Memory B cell (primary cell): ENCODE measurements around the gene ATXN7L1.

ENCODE experiments used
- ATAC-seq: fragments of 150-1000 bp; cut with Tn5 transposase; 2 replicates; pipeline ENCODE4 v1.10.0; 2021; ENCODE audit warnings: low read depth, mild to moderate bottlenecking, moderate library complexity
- DNase-seq, 2 donors: peaks; one replicate each; pipeline ENCODE4 v3.0.0; 2022; ENCODE audit warnings: low spot score in 2 of 2
- H3K27ac Mint-ChIP-seq: one replicate; pipeline ENCODE4 v1.8.0; 2022; ENCODE audit warnings: mild to moderate bottlenecking, moderate library complexity, mixed read lengths
- H3K27me3 Mint-ChIP-seq: one replicate; pipeline ENCODE4 v1.8.0; 2022; ENCODE audit warnings: mixed read lengths
- H3K36me3 Mint-ChIP-seq: one replicate; pipeline ENCODE4 v1.8.0; 2022; ENCODE audit warnings: mild to moderate bottlenecking, mixed read lengths
- H3K4me1 Mint-ChIP-seq: one replicate; pipeline ENCODE4 v1.8.0; 2022; ENCODE audit warnings: mixed read lengths
- H3K4me3 Mint-ChIP-seq: one replicate; pipeline ENCODE4 v1.8.0; 2022; ENCODE audit warnings: mild to moderate bottlenecking, moderate library complexity, mixed read lengths
- H3K9me3 Mint-ChIP-seq: one replicate; pipeline ENCODE4 v1.8.0; 2022; ENCODE audit warnings: mixed read lengths

Gene ATXN7L1

GRCh38 chr7:105881439-105881838 is 5.0 kb upstream of the ATXN7L1 start:
- Mint-ChIP-seq H3K4me3 (no peak overlapping the region), H3K27me3 (no peaks in the 10 kb centered on the region), H3K27ac (peak overlapping the region; percentile 35), H3K36me3 (no peaks in the 10 kb centered on the region), H3K4me1 (peaks cover 3% of the 10 kb centered on the region), H3K9me3 (no peaks in the 10 kb centered on the region)
- ATAC-seq = no peak
- DNase-seq = no peak

- no peak for ATAC-seq
- Mint-ChIP-seq H3K9me3 (no peaks in the 10 kb centered on the region), H3K36me3 (no peaks in the 10 kb centered on the region), H3K4me3 (no peak overlapping the region), H3K27ac (no peak overlapping the region), H3K27me3 (no peaks in the 10 kb centered on the region), H3K4me1 (peaks cover 3% of the 10 kb centered on the region)
- DNase-seq = no peak
Observed at GRCh38 chr7:105880571-105881330, 4.4 kb upstream of the ATXN7L1 start.

DNA sequence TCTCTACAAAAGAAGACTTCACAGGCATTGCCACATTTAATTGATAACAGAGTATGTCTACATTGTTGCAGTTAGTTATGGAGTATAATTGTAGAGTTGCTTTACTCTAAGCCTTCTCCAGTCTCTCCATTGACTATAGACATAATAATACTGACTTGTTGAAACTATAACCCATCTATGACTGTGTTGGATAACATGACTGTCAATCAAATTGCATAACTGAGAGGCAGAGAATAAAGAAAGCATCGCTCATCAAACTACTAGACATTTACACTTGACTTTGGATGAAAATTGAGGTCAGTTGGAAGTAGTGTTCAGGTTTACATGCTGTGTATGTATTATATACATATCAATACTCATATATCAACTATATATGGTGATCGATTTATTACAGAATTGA is 3.4 kb upstream of the ATXN7L1 start:
- H3K4me1 Mint-ChIP-seq = peaks cover 3% of the 10 kb centered on the region
- no peaks in the 10 kb centered on the region for H3K27me3 Mint-ChIP-seq

GRCh38 chr7:105878746-105879605 is 2.6 kb upstream of the ATXN7L1 start:
- ATAC-seq (no peak), DNase-seq (no peak)
- Mint-ChIP-seq H3K9me3 (no peaks in the 10 kb centered on the region), H3K4me1 (peaks cover 3% of the 10 kb centered on the region), H3K36me3 (no peaks in the 10 kb centered on the region), H3K27ac (no peak overlapping the region), H3K4me3 (no peak overlapping the region), H3K27me3 (no peaks in the 10 kb centered on the region)

More for the DNA sequence above, 3.4 kb upstream of the ATXN7L1 start:
- no peak for ATAC-seq
- Mint-ChIP-seq H3K36me3 (no peaks in the 10 kb centered on the region), H3K4me3 (no peak overlapping the region), H3K27ac (no peak overlapping the region), H3K9me3 (no peaks in the 10 kb centered on the region)
- no peak for DNase-seq

DNA sequence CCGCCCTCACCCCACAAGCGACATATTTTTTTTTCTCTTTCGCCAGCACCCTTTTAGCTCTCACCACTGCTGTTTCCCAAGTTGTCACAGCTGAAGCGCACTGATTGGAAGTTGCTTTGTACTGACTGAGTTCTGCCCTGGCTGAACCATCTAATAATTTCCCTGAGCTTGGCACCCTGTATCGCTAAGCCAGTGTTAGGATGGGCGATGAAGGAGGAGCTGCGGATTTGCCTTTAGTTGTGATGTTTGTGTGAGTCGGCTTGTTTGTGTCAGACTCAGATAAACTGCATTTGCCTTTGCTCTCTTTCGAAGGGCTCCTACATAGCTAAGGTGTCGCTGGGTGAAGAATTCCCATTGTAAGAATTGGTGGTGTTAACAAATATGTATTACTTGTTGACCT is 1.3 kb upstream of the ATXN7L1 start:
- ATAC-seq (no peak), DNase-seq (no peak)
- Mint-ChIP-seq H3K4me3 (peak overlapping the region; percentile 84), H3K27ac (no peak overlapping the region), H3K4me1 (peaks cover 3% of the 10 kb centered on the region), H3K36me3 (no peaks in the 10 kb centered on the region), H3K27me3 (no peaks in the 10 kb centered on the region), H3K9me3 (no peaks in the 10 kb centered on the region)

- ATAC-seq (no peak), DNase-seq (peak in 1 of 2 donors; percentile 22)
- H3K36me3 Mint-ChIP-seq = no peaks in the 10 kb centered on the region
- H3K27ac Mint-ChIP-seq = no peak overlapping the region
- H3K4me3 Mint-ChIP-seq = peak overlapping the region; percentile 84
- H3K9me3 Mint-ChIP-seq = no peaks in the 10 kb centered on the region
- H3K27me3 Mint-ChIP-seq = no peaks in the 10 kb centered on the region
- H3K4me1 Mint-ChIP-seq = peaks cover 3% of the 10 kb centered on the region
Observed at GRCh38 chr7:105876964-105877601, 684 bp upstream of the ATXN7L1 start.

GRCh38 chr7:105875505-105875904 is 894 bp downstream of the ATXN7L1 start:
- Mint-ChIP-seq H3K4me1 (peaks cover 3% of the 10 kb centered on the region), H3K36me3 (no peaks in the 10 kb centered on the region), H3K4me3 (peak overlapping the region; percentile 94), H3K27ac (no peak overlapping the region), H3K27me3 (no peaks in the 10 kb centered on the region), H3K9me3 (no peaks in the 10 kb centered on the region)
- DNase-seq (no peak), ATAC-seq (no peak)

- H3K4me1 Mint-ChIP-seq = peaks cover 3% of the 10 kb centered on the region
- no peak overlapping the region for H3K27ac Mint-ChIP-seq
- H3K36me3 Mint-ChIP-seq = no peaks in the 10 kb centered on the region
- H3K4me3 Mint-ChIP-seq = no peak overlapping the region
- peaks cover under 1% of the 10 kb centered on the region for H3K27me3 Mint-ChIP-seq
- no peaks in the 10 kb centered on the region for H3K9me3 Mint-ChIP-seq
- DNase-seq (no peak), ATAC-seq (no peak)
Observed at GRCh38 chr7:105874055-105874454, 2.3 kb downstream of the ATXN7L1 start.

GRCh38 chr7:105872491-105872890 is 3.9 kb downstream of the ATXN7L1 start:
- no peak for DNase-seq

DNA sequence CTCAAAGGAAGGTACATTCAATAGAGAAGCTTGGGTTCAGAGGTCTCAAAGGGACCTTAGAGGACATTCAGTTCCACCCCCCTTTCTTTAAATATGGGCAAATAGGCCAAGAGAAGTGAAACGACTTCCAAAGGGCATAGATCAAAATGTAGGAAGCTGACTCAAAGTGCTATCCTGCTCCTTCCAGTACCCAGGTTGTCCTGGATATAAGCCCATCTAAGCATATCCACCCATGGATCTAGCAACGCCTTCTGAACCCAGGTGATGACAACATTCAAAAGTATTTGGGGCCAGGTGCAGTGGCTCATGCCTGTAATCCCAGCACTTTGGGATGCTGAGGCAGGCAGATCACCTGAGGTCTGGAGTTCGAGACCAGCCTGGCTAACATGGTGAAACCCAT is 5.3 kb downstream of the ATXN7L1 start:
- DNase-seq (no peak), ATAC-seq (no peak)
- no peaks in the 10 kb centered on the region for H3K36me3 Mint-ChIP-seq
- H3K9me3 Mint-ChIP-seq = no peaks in the 10 kb centered on the region
- no peaks in the 10 kb centered on the region for H3K4me1 Mint-ChIP-seq
- H3K27ac Mint-ChIP-seq = no peak overlapping the region
- H3K27me3 Mint-ChIP-seq = peaks cover 2% of the 10 kb centered on the region
- no peak overlapping the region for H3K4me3 Mint-ChIP-seq

More at GRCh38 chr7:105872491-105872890, 3.9 kb downstream of the ATXN7L1 start:
- Mint-ChIP-seq H3K36me3 (no peaks in the 10 kb centered on the region), H3K27ac (no peak overlapping the region), H3K9me3 (no peaks in the 10 kb centered on the region), H3K4me3 (no peak overlapping the region), H3K4me1 (no peaks in the 10 kb centered on the region), H3K27me3 (peaks cover 2% of the 10 kb centered on the region)
- no peak for ATAC-seq

DNA sequence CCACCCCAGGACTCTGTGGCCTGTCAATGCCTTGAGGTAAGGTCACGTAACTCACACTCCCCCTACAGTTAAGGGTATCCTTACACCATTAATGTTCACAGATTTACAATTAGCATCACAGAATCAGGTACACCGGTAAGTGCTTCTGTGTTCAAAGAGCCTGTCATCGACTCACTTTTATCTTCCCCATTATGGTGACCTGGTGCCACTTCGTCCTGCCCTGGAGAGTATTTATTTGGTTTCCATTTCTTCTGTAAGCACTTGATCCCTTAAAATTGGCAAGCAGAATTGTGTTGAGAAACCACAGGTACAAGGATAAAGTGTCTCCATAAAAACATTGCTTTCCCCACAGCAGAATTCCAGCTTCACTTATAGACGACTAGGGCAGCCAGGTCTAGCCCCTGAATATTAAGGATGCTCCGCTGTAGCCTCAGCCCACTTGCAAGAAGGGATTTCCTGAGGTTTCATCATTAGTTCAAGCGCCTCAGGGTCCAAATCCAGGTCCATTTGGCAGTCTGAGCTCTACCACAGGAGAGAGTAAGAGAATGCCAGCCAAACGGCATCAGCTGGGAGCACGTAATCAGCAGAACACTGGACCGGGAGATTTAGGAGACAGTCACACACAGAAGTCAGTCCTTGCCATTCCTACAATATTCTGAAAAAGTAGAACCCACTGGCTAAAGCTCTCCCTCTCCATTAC is 10.1 kb downstream of the ATXN7L1 start:
- ATAC-seq (no peak), DNase-seq (no peak)
- Mint-ChIP-seq H3K4me1 (no peaks in the 10 kb centered on the region), H3K27ac (no peak overlapping the region), H3K4me3 (no peak overlapping the region), H3K9me3 (no peaks in the 10 kb centered on the region), H3K27me3 (peaks cover 5% of the 10 kb centered on the region), H3K36me3 (no peaks in the 10 kb centered on the region)

GRCh38 chr7:105863876-105864275 is 12.5 kb downstream of the ATXN7L1 start:
- peaks cover 8% of the 10 kb centered on the region for H3K27me3 Mint-ChIP-seq
- H3K27ac Mint-ChIP-seq = no peak overlapping the region
- H3K36me3 Mint-ChIP-seq = no peaks in the 10 kb centered on the region
- no peaks in the 10 kb centered on the region for H3K9me3 Mint-ChIP-seq
- no peaks in the 10 kb centered on the region for H3K4me1 Mint-ChIP-seq
- no peak overlapping the region for H3K4me3 Mint-ChIP-seq
- ATAC-seq = no peak
- no peak for DNase-seq

DNA sequence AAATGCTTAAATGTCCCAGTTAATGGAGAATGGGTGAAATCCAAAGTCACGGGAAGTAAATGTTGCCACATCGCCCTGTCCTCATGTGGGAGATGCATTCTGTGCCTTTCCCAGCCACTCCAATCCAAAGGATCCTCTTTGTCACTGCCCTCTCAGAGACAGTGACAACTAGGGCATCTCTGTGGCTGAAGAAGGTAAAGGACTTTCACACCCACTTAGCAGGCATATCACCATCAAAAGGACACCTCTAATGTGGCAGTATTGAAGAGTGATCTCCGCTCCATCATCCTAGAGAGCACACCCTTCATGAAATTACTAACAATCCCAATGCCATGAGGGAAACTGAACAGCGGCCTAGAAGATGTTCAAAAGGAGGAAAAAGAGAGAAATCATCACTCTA is 13.6 kb downstream of the ATXN7L1 start:
- DNase-seq = no peak
- Mint-ChIP-seq H3K36me3 (no peaks in the 10 kb centered on the region), H3K27me3 (peaks cover 8% of the 10 kb centered on the region), H3K9me3 (no peaks in the 10 kb centered on the region), H3K27ac (no peak overlapping the region), H3K4me3 (no peak overlapping the region), H3K4me1 (no peaks in the 10 kb centered on the region)
- no peak for ATAC-seq

DNA sequence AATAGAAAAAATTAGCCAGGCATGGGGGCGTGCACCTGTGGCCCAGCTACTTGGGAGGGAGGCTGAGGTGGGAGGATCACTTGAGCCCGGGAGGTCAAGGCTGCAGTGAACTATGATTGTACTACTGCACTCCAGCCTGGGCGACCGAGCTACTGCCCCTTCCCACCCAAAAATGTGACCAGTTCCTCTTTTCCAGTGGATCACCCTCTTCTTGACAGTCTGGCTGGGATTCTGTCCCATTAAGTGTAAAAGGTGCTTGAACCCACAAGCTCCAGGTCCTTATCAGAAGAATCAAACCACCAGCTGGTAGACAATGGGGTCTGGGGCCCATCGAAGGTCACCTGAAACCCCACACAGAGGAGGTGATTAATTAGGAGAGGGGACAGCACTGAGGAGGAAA is 14.1 kb downstream of the ATXN7L1 start:
- ATAC-seq (no peak), DNase-seq (no peak)
- no peak overlapping the region for H3K4me3 Mint-ChIP-seq
- no peak overlapping the region for H3K27ac Mint-ChIP-seq
- no peaks in the 10 kb centered on the region for H3K9me3 Mint-ChIP-seq
- no peaks in the 10 kb centered on the region for H3K4me1 Mint-ChIP-seq
- H3K36me3 Mint-ChIP-seq = no peaks in the 10 kb centered on the region
- H3K27me3 Mint-ChIP-seq = peaks cover 8% of the 10 kb centered on the region
